Dermis microvascular lymphatic vessel endothelial cell (primary cell): ENCODE results near the gene ERVW-1. TPM values are rescaled to one million over a fixed set of nuclear protein-coding genes. Genes with fewer than 3 reads are reported as not detected.
A peak's percentile ranks its signal among the peaks of the same experiment; 100 is the strongest.
"Not testable (repeated sequence)": the region's sequence is repeated elsewhere in the genome, so short reads cannot be mapped to it uniquely, and the experiment has no call there.

Experiments
- DNase-seq, 2 donors: peaks; one replicate each; pipeline versions ENCODE4 v3.0.0 to v3.0.0-alpha.2; 2010; ENCODE audit warnings: low read depth in 2 of 2
- total RNA-seq: library from RNA; depleted of rRNA; stranded (reverse); fragments of >200 nt; gene quantifications from 2 replicates; pipeline ENCODE4 v1.2.1, GENCODE V29; 2014

The ERVW-1 gene
- total RNA-seq, 1 donor from 2014 or later: not detected

- DNase-seq: not testable (repeated sequence)
Measured at GRCh38 chr7:92475261-92475770, 2.4 kb downstream of the ERVW-1 start.

- not testable (repeated sequence) for DNase-seq
Measured at GRCh38 chr7:92473989-92474388, 3.8 kb downstream of the ERVW-1 start.

GRCh38 chr7:92468589-92468988 is 9.2 kb downstream of the ERVW-1 start:
- DNase-seq: not testable (repeated sequence)

- no peak for DNase-seq
Measured at GRCh38 chr7:92466682-92467081, 11.1 kb downstream of the ERVW-1 start.

- DNase-seq: no peak
Measured at GRCh38 chr7:92464515-92464914, 13.2 kb downstream of the ERVW-1 start.

GRCh38 chr7:92462560-92462959 is 15.2 kb downstream of the ERVW-1 start:
- DNase-seq: no peak

GRCh38 chr7:92461027-92462003 is 16.4 kb downstream of the ERVW-1 start:
- DNase-seq: peak; percentile 5 to 50

- DNase-seq: no peak
Measured at GRCh38 chr7:92460510-92460909, 17.2 kb downstream of the ERVW-1 start.

GRCh38 chr7:92460109-92460508 is 17.6 kb downstream of the ERVW-1 start:
- no peak for DNase-seq

GRCh38 chr7:92456236-92456635 is 21.5 kb downstream of the ERVW-1 start:
- no peak for DNase-seq

- no peak for DNase-seq
Measured at GRCh38 chr7:92451645-92452044, 26.1 kb downstream of the ERVW-1 start.

- peak; percentile 32 to 78 for DNase-seq
Measured at GRCh38 chr7:92448205-92448747, 29.5 kb downstream of the ERVW-1 start.

GRCh38 chr7:92447345-92448204 is 30.2 kb downstream of the ERVW-1 start, which contains the start of gene GATAD1:
Gene GATAD1, plus strand, starts transcription at chr7:92447482. Its CDS starts 248 bp downstream, at chr7:92447730.
- DNase-seq: peak; percentile 86 to 93

GRCh38 chr7:92446869-92447344 is 30.8 kb downstream of the ERVW-1 start:
- no peak for DNase-seq

GRCh38 chr7:92442720-92443119 is 35.0 kb downstream of the ERVW-1 start:
- not testable (repeated sequence) for DNase-seq

GRCh38 chr7:92437956-92438491 is 39.7 kb downstream of the ERVW-1 start:
- DNase-seq: no peak

- no peak for DNase-seq
Measured at GRCh38 chr7:92436612-92437445, 40.9 kb downstream of the ERVW-1 start.

GRCh38 chr7:92435542-92435941 is 42.2 kb downstream of the ERVW-1 start:
- no peak for DNase-seq

GRCh38 chr7:92433019-92433418 is 44.7 kb downstream of the ERVW-1 start:
- no peak for DNase-seq

GRCh38 chr7:92432299-92432946 is 45.3 kb downstream of the ERVW-1 start:
- DNase-seq: no peak
